ENCODE results near the gene PSTPIP1. TPM values are rescaled to one million over a fixed set of nuclear protein-coding genes. Genes with fewer than 3 reads are reported as not detected.

PSTPIP1 gene
- total RNA-seq, 1 experiment from 2014 or later, result 1.2 TPM

DNA sequence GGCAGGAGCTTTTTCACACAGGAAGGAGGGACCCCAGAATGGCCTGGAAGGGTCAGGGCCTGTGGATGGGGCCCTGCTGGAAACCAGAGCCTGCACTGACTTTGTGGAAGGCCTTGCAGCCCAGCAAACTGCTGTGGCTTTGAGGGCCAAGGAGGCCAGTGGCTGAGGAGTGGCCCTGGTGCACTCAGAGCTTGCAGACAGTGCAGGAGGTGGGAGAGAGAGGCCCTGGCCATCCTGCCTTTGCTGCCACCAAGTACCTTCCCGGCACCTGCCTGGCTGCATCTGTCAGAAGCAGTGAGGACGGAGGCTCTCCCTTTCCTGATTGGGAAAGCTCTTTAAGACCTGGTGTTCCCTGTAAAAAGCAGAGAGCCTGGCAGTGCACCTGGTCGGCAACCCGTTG, 6.4 kb downstream of the PSTPIP1 start:
- H3K27me3 Mint-ChIP-seq (ENCODE audit: insufficient read depth, unreplicated experiment), result peaks cover 11% of the 10 kb centered on the region
- TF ChIP-seq, protein P1, sequence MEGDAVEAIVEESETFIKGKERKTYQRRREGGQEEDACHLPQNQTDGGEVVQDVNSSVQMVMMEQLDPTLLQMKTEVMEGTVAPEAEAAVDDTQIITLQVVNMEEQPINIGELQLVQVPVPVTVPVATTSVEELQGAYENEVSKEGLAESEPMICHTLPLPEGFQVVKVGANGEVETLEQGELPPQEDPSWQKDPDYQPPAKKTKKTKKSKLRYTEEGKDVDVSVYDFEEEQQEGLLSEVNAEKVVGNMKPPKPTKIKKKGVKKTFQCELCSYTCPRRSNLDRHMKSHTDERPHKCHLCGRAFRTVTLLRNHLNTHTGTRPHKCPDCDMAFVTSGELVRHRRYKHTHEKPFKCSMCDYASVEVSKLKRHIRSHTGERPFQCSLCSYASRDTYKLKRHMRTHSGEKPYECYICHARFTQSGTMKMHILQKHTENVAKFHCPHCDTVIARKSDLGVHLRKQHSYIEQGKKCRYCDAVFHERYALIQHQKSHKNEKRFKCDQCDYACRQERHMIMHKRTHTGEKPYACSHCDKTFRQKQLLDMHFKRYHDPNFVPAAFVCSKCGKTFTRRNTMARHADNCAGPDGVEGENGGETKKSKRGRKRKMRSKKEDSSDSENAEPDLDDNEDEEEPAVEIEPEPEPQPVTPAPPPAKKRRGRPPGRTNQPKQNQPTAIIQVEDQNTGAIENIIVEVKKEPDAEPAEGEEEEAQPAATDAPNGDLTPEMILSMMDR (IDR thresholded peaks at IDR 0.05; ENCODE audit: unreplicated experiment), result no peak
- H3K9me3 Mint-ChIP-seq (ENCODE audit: unreplicated experiment), result peaks cover 8% of the 10 kb centered on the region
- intact Hi-C loops (cut with micrococcal nuclease), result no loop called here
- no peak overlapping the region for H3K4me3 Mint-ChIP-seq (ENCODE audit: unreplicated experiment)
- CTCF ChIA-PET, result interaction anchor here (0.7 to 1.4 kb wide), 2 partner anchors 8 to 22 kb away, joined by 3 to 5 read pairs; no protein-coding TSS in a partner anchor
- no TSS peak for BruUV-seq (replicated peaks)
- POLR2A ChIA-PET, result no interaction called here
- H3K36me3 Mint-ChIP-seq (ENCODE audit: insufficient read depth, unreplicated experiment), result no peaks in the 10 kb centered on the region
- no peak overlapping the region for H3K27ac Mint-ChIP-seq (ENCODE audit: low read depth, unreplicated experiment)
- DNase-seq (ENCODE audit: unreplicated experiment), result no peak
- H3K4me1 Mint-ChIP-seq (ENCODE audit: insufficient read depth, unreplicated experiment), result no peaks in the 10 kb centered on the region

GRCh38 chr15:77001966-77002365, 7.0 kb downstream of the PSTPIP1 start:
- CTCF ChIA-PET, result interaction anchor here (1.4 kb wide), 1 partner anchor 22 kb away, joined by 5 read pairs; no protein-coding TSS in a partner anchor
- BruUV-seq (replicated peaks), result no TSS peak

DNA sequence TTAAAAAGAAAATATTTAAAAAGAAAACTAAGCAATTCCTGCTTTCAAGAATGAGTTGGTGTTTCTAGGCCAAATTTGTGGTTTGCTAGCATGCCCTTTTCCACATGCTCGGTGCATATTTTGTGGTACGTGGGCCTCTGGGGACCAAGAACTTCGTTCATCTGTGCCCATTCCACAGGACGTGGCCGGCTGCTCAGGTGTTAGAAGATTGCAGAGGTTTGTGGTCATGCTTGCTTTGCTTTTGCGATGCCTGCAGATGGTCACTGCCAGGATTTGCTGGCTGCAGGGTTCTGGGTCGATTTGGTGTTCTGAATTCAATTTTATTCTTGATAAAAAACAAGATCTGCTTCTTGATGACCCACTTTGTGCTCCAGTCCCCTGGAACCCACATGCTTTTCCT, 7.5 kb downstream of the PSTPIP1 start:
- Mint-ChIP-seq H3K4me1 (ENCODE audit: insufficient read depth, unreplicated experiment) (no peaks in the 10 kb centered on the region), H3K27me3 (ENCODE audit: insufficient read depth, unreplicated experiment) (peaks cover 11% of the 10 kb centered on the region), H3K4me3 (ENCODE audit: unreplicated experiment) (no peak overlapping the region), H3K27ac (ENCODE audit: low read depth, unreplicated experiment) (no peak overlapping the region), H3K9me3 (ENCODE audit: unreplicated experiment) (peaks cover 8% of the 10 kb centered on the region), H3K36me3 (ENCODE audit: insufficient read depth, unreplicated experiment) (no peaks in the 10 kb centered on the region)
- no peak for DNase-seq (ENCODE audit: unreplicated experiment)
- BruUV-seq (replicated peaks), result no TSS peak
- POLR2A ChIA-PET, result no interaction called here
- CTCF ChIA-PET, result interaction anchor here (1.4 kb wide), 1 partner anchor 21 kb away, joined by 5 read pairs; no protein-coding TSS in a partner anchor
- TF ChIP-seq, protein P1 (IDR thresholded peaks at IDR 0.05; ENCODE audit: unreplicated experiment), result no peak
- intact Hi-C loops (cut with micrococcal nuclease), result no loop called here

More at GRCh38 chr15:77001966-77002365, 7.0 kb downstream of the PSTPIP1 start:
- Mint-ChIP-seq H3K27ac (ENCODE audit: low read depth, unreplicated experiment) (no peak overlapping the region), H3K9me3 (ENCODE audit: unreplicated experiment) (peaks cover 8% of the 10 kb centered on the region), H3K4me3 (ENCODE audit: unreplicated experiment) (no peak overlapping the region), H3K4me1 (ENCODE audit: insufficient read depth, unreplicated experiment) (no peaks in the 10 kb centered on the region), H3K27me3 (ENCODE audit: insufficient read depth, unreplicated experiment) (peaks cover 11% of the 10 kb centered on the region), H3K36me3 (ENCODE audit: insufficient read depth, unreplicated experiment) (no peaks in the 10 kb centered on the region)
- no peak for DNase-seq (ENCODE audit: unreplicated experiment)
- POLR2A ChIA-PET, result no interaction called here
- intact Hi-C loops (cut with micrococcal nuclease), result no loop called here
- TF ChIP-seq, protein P1 (IDR thresholded peaks at IDR 0.05; ENCODE audit: unreplicated experiment), result no peak

- Mint-ChIP-seq H3K9me3 (ENCODE audit: unreplicated experiment) (peaks cover 8% of the 10 kb centered on the region), H3K4me3 (ENCODE audit: unreplicated experiment) (no peak overlapping the region), H3K4me1 (ENCODE audit: insufficient read depth, unreplicated experiment) (no peaks in the 10 kb centered on the region), H3K27me3 (ENCODE audit: insufficient read depth, unreplicated experiment) (peaks cover 11% of the 10 kb centered on the region), H3K27ac (ENCODE audit: low read depth, unreplicated experiment) (no peak overlapping the region), H3K36me3 (ENCODE audit: insufficient read depth, unreplicated experiment) (no peaks in the 10 kb centered on the region)
- CTCF ChIA-PET, result no interaction called here
- TF ChIP-seq, protein P1 (IDR thresholded peaks at IDR 0.05; ENCODE audit: unreplicated experiment), result no peak
- no TSS peak for BruUV-seq (replicated peaks)
- no peak for DNase-seq (ENCODE audit: unreplicated experiment)
- intact Hi-C loops (cut with micrococcal nuclease), result no loop called here
- POLR2A ChIA-PET, result no interaction called here
Observed at GRCh38 chr15:77002954-77003912, 8.3 kb downstream of the PSTPIP1 start.
